Suppressor macrophage treated with lipopolysaccharide for 4 hours (primary cell): ENCODE data around the gene SUPT6H.
"Not testable (repeated sequence)": the region's sequence is repeated elsewhere in the genome, so short reads cannot be mapped to it uniquely, and the experiment has no call there.

Experiments used
- DNase-seq: peaks from one replicate; pipeline ENCODE4 v3.0.0-alpha.2; 2020

Gene SUPT6H

DNA sequence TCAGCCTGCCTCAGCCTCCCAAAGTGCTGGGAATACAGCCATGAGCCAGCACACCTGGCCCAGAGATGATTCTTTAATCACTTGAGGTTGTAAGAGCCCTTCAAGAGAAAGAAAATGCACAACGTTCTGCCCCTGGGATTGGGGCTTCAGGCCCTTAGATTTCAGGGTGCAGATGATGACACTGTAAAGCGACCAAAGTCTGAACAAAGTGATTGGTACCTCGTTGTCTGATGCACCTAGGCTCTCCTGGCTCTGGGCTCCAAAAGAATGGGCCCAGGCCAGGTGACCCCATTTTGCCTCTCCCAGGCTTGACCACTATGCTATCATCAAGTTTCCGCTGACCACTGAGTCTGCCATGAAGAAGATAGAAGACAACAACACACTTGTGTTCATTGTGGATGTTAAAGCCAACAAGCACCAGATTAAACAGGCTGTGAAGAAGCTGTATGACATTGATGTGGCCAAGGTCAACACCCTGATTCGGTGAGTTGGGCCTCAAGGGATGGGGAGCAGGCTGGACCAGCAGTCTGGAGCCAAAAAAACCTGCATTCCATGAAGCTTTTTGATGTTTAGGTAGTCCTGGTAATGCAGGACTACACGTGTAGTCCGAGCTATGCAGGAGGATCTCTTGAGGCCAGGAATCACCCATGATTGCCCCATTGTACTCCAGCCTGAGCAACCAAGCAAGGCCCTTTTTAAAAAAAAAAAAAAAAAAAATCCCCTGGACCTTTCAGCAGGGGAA is 60.6 kb downstream of the SUPT6H start:
- DNase-seq: no peak

DNA sequence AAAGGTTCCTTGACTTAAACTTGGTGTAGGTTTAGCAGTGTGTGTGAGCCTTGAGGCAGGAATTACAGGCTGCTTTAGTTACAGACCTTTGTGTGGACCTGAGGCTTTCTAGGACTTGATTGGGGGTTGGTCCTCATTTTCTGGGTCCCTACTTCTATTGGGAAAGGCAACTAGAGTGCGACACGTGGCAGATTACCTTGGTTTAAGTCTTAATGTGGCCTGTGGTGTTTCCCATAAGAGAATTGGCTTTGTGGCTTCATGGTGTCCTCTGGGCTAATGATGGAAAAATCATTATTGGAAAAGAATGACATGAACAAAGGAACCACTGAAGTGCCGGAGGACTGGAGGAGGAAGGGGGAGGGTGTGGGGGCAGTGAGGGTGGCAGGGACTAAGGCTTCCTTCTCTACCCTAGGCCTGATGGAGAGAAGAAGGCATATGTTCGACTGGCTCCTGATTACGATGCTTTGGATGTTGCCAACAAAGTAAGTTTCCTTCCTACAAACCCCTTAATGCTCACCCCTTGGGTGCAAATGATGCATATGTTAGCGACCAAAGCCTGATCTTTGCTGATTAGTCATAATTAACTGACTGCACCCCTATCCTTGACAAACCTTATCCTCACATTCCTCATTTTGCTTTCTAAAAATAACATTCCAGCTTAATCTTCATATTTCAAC is 61.3 kb downstream of the SUPT6H start:
- DNase-seq: no peak

DNA sequence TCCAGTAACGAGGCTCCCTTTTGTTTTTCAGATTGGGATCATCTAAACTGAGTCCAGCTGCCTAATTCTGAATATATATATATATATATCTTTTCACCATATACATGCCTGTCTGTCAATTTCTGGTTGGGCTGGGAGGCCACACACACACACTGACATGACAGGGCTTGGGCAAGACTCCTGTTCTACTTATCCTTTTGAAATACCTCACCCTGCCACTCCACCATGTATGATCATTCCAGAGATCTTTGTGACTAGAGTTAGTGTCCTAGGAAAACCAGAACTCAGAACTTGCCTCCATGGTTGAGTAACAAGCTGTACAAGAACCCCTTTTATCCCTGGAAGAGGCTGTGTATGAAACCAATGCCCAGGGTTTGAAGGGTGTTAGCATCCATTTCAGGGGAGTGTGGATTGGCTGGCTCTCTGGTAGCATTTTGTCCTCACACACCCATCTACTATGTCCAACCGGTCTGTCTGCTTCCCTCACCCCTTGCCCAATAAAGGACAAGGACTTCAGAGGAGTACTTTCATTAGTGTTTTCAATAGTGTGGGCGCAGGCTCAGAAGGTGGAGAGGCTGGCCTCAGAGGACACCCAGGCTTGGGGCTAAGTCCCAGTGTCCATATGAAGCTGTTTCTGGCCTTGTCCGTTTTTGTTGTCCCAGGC is 62.0 kb downstream of the SUPT6H start:
- not testable (repeated sequence) for DNase-seq

DNA sequence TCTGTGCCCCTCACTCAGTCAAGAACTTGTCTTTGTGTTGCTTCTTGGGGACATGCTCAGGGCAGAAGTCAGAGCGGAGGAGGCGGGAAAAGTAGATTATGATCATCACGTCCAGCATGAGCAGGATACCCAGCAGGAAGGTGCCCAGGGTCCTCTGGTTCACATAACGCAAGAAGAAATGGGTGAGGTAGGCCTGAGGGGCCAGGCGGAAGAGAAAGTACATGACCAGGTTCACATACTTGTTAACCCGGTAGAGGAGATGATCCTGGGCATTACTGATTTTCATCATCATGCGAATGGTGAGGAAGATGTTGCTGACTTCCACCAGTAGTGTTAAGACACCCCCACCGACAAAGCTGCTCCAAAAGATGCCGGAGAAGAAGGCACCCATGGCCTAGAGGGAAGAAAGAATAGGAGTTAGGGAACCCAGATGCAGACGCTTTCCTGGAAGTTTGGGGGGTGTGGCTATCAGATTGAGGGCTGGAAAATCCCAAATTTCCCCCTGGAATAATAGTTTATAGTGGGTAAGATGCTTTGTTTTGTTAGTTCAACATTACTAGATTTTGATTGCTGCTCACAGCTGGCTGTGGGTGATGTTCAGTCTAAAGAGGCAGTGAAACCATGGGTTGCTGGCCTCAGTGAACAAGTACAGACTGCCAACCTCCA is 62.6 kb downstream of the SUPT6H start:
- DNase-seq: peak; percentile 12

DNA sequence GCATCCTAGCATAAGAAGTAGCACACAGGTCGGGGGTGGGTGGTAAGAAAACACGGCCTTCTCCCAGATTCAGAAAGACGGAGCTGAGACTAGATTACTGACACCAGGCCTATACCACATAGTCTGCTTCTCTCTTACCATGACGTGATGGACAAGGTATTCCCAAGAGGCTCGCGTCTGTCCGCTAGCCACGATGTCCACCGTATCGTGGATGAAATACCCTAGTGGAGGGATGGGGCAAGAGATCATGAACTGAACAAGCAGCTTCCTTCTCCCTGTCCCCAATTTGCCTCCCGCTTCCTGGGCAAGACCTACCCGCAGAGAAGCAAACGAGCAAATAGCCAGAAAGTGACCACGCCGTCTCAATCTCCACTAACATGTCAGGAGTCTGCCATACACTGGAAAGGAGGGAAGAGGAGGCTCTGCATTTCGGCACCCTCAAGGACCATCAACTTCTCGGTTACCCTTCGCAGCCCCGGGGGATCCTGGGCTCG is 63.2 kb downstream of the SUPT6H start:
- DNase-seq: peak; percentile 7

DNA sequence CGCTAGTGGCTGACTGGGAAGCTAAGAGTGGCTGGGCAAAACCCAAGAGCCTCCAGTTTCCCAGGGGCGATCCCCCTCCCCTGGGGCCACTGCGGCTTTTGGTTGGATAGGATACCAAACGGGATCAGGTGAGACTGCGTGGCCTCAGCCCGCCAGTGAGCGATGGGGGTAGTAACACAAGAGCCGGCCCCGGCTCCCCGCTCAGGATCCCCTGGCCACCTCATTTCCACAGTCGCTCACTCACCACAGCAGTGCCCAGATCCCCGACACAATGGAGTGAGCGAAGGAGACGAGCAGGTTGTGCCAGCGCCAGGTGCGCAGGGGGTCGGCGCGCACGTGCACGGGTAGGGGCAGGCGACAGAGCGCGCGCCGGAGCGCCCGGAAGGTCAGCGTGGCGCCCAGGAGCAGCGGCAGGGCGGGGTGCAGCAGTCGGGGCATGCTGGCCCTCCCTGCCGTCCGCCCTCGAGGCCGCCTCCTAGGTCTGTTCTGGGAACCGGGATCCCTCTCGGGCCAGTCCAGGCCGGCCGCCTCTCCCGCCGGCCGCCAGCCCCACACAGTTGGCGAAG is 63.7 kb downstream of the SUPT6H start:
- DNase-seq: no peak

DNA sequence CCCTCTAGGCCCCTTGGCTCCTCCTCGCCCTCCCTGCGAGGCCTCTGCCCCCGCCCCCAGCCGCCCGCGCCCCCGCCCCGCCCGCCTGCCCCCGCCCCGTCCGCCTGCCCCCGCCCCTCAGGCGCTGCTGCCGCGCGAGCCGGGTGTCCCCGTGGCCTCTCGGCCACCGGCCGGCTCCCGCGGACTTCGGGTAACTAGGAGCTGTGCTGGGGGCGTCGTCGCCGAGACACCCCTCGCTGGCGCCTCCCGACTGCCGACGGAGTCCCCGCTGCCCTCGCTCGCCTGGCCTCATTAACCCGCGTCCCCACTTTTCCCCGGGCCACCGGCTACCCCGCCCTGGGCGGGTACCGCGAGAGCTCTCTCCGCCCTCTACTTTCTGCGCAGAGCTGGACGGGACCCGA is 64.2 kb downstream of the SUPT6H start, which contains the start of gene TLCD1:
Gene TLCD1, minus strand, starts transcription at position 8 of the 401 bp plus-strand sequence. CDS start 136 bp downstream, outside the sequence.
- DNase-seq: peak; percentile 69

DNA sequence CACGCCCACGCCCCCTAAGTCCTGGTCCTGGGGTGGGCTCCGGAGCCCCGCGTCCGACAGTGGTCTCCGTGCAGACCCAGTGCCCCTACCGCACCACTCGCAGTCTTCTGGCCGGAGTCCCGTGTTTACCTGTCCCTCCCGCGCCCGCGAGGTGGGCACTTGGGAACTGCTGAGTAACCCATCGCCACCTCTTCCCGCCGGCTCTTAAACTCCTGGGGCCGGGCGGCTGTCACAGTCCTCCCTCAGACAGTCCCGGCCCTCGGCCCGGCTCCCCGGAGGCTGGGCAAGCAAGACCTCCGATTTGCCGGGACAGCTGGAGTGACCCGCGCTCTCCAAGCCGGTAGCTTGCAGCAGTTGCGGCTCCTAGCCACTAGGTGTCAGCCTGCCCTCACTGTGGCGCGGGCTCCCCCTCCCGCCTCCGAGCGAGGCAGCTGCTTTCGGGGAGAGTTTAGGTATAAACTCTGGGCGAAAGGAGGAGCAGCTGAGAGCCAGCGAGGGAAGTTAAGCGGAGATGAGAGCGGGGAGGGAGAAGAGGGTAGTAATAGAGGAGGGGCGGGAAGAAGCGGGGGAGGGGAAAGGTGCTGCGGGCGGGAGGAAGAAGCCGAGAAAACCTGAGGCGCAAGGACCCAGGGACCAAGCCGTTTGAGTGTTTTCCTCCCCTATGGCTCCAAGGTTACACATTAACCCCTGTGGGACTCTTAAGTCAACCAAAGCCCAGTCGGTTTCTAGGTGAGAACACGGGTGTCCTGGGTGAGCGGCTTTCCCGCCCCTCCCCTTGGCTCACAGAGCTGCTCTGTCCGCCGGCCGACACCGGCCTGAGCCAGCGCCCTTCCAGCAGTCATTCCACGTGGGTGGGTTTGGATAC is 64.9 kb downstream of the SUPT6H start:
- peak; percentile 95 for DNase-seq

DNA sequence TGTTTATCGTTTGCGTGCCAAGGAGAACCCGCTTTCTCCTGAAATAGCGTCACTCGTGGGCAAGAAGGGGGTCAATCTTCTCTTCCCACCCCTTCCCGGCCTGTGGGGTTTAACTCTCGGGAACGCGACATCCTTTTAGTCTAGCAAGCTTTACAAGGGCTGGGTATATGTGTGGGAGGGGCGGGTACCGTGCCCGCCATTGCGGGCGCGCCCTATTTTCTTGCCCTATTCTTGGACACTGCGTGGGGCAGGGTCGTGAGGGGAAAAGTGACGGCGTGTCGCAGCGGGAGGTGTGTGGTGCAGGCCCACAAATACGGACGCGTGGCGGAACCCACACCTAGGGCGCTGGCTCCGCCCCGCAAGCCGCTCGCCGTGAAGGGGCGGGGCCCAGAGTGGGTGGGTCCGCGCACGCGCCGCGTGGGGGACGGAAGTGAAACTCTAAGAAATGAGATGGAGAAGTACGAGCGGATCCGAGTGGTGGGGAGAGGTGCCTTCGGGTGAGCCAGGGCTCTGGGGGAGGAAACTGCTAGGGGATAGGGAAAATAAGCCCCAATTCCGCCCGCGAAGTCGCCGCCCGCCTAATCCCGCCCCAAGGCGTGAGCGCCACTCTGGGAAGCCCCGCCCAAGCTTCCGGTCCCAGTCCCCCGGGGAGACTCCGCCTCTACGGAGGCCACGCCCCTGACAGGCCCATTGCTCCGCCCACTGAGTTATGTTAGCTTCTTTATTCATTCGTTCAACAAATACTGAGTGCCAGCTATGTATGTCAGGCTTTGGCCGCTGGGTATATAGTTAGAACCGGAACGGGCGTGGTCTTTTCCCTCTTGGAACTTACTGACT is 66.6 kb downstream of the SUPT6H start, which contains the start of gene NEK8:
Gene NEK8, plus strand, starts transcription at position 425 of the 837 bp plus-strand sequence. Its CDS starts 26 bp downstream, at position 451.
- DNase-seq: peak; percentile 97

DNA sequence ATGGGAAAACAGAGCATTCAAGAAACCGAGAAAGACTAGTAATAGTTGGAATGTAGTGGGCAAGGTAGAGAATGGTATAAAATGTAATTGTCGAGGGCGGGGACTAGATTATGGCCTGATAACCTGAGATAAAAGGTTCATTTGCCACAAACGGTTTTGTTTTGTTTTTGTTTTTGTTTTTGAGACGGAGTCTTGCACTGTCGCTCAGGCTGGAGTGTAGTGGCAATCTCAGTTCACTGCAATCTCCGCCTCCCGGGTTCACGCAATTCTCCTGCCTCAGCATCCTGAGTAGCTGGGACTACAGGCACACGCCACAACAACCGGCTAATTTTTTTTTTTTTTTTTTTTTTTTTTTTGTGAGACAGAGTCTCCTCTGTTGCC is 67.9 kb downstream of the SUPT6H start:
- no peak for DNase-seq

DNA sequence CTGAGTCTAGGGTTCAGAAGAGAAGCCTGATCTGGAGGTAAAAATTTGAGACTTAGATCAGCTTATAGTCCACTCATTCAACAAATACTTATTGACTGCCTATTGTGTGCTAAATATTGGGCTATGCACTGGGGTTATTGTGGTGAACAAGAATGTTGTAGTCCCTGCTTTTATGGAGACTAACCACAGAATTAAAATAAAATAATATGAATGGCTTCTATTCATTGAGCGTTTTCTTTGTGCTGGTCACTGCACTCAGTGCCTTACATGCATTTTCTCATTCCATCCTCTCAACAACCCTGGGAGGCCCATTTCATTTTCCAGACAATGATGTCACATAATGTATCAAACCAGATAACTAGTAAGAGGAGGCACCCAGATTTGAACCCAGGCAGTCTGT is 71.3 kb downstream of the SUPT6H start:
- no peak for DNase-seq

DNA sequence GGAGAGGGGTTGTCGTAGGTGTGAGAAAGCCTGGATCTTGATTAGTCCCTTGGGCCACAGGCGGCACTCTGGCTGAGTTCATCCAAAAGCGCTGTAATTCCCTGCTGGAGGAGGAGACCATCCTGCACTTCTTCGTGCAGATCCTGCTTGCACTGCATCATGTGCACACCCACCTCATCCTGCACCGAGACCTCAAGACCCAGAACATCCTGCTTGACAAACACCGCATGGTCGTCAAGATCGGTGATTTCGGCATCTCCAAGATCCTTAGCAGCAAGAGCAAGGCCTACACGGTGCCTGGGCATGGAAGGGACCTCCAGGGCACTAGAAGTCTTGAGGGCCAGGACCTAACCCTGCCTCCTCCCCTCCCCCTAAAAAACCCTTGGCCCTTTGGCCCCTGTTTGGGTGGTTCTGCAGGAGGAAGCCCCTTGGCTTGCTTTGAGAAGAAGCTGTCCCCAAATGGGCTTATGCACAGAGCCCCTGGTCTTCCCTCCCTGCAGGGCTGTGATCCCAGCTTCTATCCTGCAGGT is 72.8 kb downstream of the SUPT6H start:
- no peak for DNase-seq

DNA sequence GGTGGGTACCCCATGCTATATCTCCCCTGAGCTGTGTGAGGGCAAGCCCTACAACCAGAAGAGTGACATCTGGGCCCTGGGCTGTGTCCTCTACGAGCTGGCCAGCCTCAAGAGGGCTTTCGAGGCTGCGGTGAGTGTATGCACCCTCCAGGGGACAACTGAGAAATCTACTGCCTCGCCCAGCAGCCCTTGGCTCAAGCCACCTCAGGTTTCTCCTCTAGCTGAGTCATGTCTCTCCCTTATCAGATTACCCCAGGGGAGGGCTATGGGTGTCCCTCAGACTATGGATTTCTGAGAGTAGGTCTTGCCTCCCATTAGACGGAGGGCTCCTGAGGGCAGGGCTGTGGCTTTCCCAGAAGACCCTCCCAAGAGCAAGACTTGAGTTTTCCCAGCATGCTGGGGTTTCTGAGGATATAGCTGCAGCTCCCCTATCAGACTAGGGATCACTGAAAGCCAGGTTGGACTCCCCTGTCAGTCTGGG is 73.3 kb downstream of the SUPT6H start:
- DNase-seq: no peak

DNA sequence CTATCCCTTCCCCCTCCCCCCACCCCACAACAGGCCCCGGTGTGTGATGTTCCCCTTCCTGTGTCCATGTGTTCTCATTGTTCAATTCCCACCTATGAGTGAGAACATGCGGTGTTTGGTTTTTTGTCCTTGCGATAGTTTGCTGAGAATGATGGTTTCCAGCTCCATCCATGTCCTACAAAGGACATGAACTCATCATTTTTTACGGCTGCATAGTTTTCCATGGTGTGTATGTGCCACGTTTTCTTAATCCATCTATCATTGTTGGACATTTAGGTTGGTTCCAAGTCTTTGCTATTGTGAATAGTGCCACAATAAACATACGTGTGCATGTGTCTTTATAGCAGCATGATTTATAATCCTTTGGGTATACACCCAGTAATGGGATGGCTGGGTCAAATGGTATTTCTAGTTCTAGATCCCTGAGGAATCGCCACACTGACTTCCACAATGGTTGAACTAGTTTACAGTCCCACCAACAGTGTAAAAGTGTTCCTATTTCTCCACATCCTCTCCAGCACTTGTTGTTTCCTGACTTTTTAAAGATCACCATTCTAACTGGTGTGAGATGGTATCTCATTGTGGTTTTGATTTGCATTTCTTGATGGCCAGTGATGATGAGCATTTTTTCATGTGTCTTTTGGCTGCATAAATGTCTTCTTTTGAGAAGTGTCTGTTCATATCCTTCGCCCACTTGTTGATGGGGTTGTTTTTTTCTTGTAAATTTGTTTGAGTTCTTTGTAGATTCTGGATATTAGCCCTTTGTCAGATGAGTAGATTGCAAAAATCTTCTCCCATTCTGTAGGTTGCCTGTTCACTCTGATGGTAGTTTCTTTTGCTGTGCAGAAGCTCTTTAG is 74.1 kb downstream of the SUPT6H start:
- not testable (repeated sequence) for DNase-seq

DNA sequence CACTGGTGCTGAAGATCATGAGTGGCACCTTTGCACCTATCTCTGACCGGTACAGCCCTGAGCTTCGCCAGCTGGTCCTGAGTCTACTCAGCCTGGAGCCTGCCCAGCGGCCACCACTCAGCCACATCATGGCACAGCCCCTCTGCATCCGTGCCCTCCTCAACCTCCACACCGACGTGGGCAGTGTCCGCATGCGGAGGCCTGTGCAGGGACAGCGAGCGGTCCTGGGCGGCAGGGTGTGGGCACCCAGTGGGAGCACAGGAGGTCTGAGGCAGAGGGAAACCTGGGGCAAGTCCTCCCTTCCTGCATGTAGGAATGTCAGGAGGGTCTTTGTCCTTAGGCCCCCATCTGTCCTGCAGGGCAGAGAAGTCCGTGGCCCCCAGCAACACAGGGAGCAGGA is 75.3 kb downstream of the SUPT6H start:
- no peak for DNase-seq

DNA sequence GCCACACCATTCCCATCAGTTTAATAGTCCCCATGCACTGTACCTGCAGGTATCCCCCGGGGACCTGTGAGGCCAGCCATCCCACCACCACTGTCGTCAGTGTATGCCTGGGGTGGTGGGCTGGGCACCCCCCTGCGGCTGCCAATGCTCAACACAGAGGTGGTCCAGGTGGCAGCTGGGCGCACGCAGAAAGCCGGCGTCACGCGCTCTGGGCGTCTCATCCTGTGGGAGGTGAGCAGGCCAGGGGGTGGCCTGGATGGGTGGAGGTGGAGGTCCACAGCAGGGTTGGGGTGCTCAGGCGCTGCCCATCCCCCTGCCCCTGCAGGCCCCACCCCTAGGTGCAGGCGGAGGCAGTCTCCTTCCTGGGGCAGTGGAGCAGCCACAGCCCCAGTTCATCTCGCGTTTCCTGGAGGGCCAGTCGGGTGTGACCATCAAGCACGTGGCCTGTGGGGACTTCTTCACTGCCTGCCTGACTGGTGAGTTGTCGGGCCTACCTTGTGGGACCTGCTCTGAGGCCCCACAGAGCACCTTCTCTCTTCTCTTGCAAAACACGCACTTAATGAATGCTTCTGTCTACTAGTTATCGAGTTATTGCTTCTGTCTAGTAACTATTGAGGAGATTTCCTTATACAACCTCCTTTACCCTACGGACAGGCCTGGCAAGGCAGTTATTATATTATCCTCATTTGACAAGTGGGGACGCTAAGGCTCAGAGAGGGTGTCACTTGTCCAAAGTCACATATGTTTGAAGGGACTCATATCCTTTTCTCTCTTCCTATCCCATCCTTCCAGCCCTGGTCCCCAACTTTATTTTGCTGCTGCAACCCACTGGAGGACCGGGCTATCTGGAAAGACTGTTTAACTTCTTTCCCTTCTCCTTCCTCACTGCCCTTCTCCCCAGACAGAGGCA is 76.0 kb downstream of the SUPT6H start:
- no peak for DNase-seq

DNA sequence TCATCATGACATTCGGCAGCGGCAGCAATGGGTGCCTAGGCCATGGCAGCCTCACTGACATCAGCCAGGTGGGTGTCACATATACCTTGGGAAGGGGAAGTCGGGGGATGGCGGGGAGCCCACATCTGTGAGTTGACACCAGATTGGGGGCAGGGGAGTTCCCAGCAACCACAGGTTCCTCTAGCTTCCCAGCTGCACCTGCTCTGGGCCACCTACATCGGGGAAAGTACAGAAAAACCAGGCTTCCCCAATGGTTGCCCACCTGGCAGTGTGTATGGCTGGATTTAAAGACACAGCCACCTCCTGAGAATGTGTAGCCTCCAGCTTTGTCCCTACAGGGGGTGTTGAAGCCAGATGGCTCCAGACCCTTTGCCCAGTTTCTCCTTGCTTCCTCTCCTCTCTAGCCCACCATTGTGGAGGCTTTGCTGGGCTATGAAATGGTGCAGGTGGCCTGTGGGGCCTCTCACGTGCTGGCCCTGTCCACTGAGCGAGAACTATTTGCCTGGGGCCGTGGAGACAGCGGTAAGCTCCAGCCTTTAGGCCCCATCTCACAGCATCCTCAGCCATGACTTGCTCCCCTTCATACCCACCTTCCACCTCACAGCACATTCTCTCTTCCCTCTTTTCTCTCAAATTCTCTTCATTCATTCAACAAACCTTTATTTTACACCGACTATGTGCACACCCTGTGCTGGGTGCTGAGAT is 76.8 kb downstream of the SUPT6H start:
- DNase-seq: no peak
